Tibial nerve (tissue), 4 donors: Measurements from ENCODE around the gene SCUBE2. TPM values are rescaled to one million over a fixed set of nuclear protein-coding genes. Genes with fewer than 3 reads are reported as not detected.
"Not testable (repeated sequence)": the region's sequence is repeated elsewhere in the genome, so short reads cannot be mapped to it uniquely, and the experiment has no call there.

Source experiments
- DNase-seq, 2 donors: peaks; one replicate each; pipeline ENCODE4 v3.0.0-alpha.2; 2019; ENCODE audit warnings: low spot score in 2 of 2
- H3K27ac ChIP-seq, 4 donors: fragments of 200-600 bp; sonication (generic) in 3 of 4; one replicate each; pipeline ENCODE4 v1.5.1; 2017 to 2019; ENCODE audit warnings: mild to moderate bottlenecking in 1 of 4
- H3K27me3 ChIP-seq, 2 donors: fragments of 200-600 bp; sonication (generic) in 1 of 2; one replicate each; pipeline versions ENCODE4 v1.5.1 to v1.6.0; 2017 to 2019
- H3K36me3 ChIP-seq, 3 donors: fragments of 200-600 bp; sonication (generic); one replicate each; pipeline ENCODE4 v1.5.1; 2018 to 2019
- H3K4me1 ChIP-seq, 4 donors: fragments of 200-600 bp; sonication (generic) in 3 of 4; one replicate each; pipeline ENCODE4 v1.5.1; 2017 to 2019
- H3K4me3 ChIP-seq, 4 donors: fragments of 200-600 bp; sonication (generic) in 3 of 4; one replicate each; pipeline ENCODE4 v1.5.1; 2017 to 2019; ENCODE audit warnings: mild to moderate bottlenecking in 1 of 4, moderate library complexity in 1 of 4
- H3K9me3 ChIP-seq, 4 donors: fragments of 200-600 bp; sonication (generic) in 3 of 4; one replicate each; pipeline ENCODE4 v1.5.1; 2017 to 2019
- CTCF ChIP-seq, 5 experiments: fragments of 200-600 bp in 3 of 5; fragments of 450-650 bp in 2 of 5; sonication (generic) in 3 of 5; IDR thresholded peaks; one replicate each; pipeline ENCODE4 v1.5.1; 2016 to 2019; ENCODE audit warnings: antibody characterized with exemption in 5 of 5, mild to moderate bottlenecking in 3 of 5, moderate library complexity in 2 of 5
- EP300 ChIP-seq, 2 donors: sonication (generic); formaldehyde crosslinking; IDR thresholded peaks; one replicate each; pipeline ENCODE4 v1.6.1; 2017; ENCODE audit warnings: antibody characterized with exemption in 2 of 2, mild to moderate bottlenecking in 1 of 2
- POLR2A ChIP-seq, 2 donors: fragments of 450-650 bp; IDR thresholded peaks; one replicate each; pipeline ENCODE4 v1.6.1; 2017; ENCODE audit warnings: antibody characterized with exemption in 2 of 2, mild to moderate bottlenecking in 2 of 2, moderate library complexity in 2 of 2
- whole genome bisulfite sequencing, 2 donors: methylation state at CpG; one replicate each; pipeline ENCODE4 v1.1.5; 2018; 5-methylcytosine and 5-hydroxymethylcytosine counted together
- total RNA-seq, 4 donors: library from RNA; depleted of rRNA; stranded (reverse); fragments of >200 nt; gene quantifications; one replicate each; pipeline ENCODE4 v1.1.0, GENCODE V29; 2016

The SCUBE2 gene
- total RNA-seq, 4 donors from 2014 or later = 3.1 to 12.6 (median 4.7) TPM

GRCh38 chr11:9103542-9104276 lies 12.3 kb upstream of the SCUBE2 start:
- no peaks in the 10 kb centered on the region for H3K9me3 ChIP-seq
- no peak overlapping the region for H3K27ac ChIP-seq
- WGBS, 2 donors = 89 to 96% methylated on average over 7 of the region's 7 CpGs
- no peak for DNase-seq
- no peaks in the 10 kb centered on the region for H3K4me1 ChIP-seq
- H3K4me3 ChIP-seq = no peak overlapping the region
- no peaks in the 10 kb centered on the region for H3K27me3 ChIP-seq
- TF ChIP-seq CTCF (IDR thresholded peaks at IDR 0.05) = no peak
- TF ChIP-seq EP300 (IDR thresholded peaks at IDR 0.05) = no peak
- no peak for TF ChIP-seq POLR2A (IDR thresholded peaks at IDR 0.05)
- H3K36me3 ChIP-seq = no peaks in the 10 kb centered on the region

- no peaks in the 10 kb centered on the region for H3K36me3 ChIP-seq
- H3K27ac ChIP-seq = no peak overlapping the region
- H3K9me3 ChIP-seq = no peaks in the 10 kb centered on the region
- no peaks in the 10 kb centered on the region for H3K4me1 ChIP-seq
- no peaks in the 10 kb centered on the region for H3K27me3 ChIP-seq
- DNase-seq = no peak
- 68 to 79% methylated on average over 4 of the region's 4 CpGs for WGBS, 2 donors
- TF ChIP-seq EP300 (IDR thresholded peaks at IDR 0.05) = no peak
- TF ChIP-seq POLR2A (IDR thresholded peaks at IDR 0.05) = no peak
- TF ChIP-seq CTCF (IDR thresholded peaks at IDR 0.05) = no peak
- no peak overlapping the region for H3K4me3 ChIP-seq
These were observed 8.2 kb upstream of the SCUBE2 start for GRCh38 chr11:9099617-9100016.

- H3K4me3 ChIP-seq, H3K36me3 ChIP-seq, H3K27ac ChIP-seq, H3K9me3 ChIP-seq, H3K4me1 ChIP-seq, H3K27me3 ChIP-seq, DNase-seq: not testable (repeated sequence)
- 32 to 61% methylated on average over 2 of the region's 2 CpGs for WGBS, 2 donors
These were observed 7.1 kb upstream of the SCUBE2 start for GRCh38 chr11:9098455-9098854.

GRCh38 chr11:9097186-9097943 lies 6.0 kb upstream of the SCUBE2 start:
- WGBS, 2 donors = 90 to 91% methylated on average over 23 of the region's 23 CpGs
- not testable (repeated sequence) for H3K36me3 ChIP-seq, H3K9me3 ChIP-seq, H3K27me3 ChIP-seq, H3K4me1 ChIP-seq, H3K4me3 ChIP-seq, H3K27ac ChIP-seq, DNase-seq

- H3K27me3 ChIP-seq = peaks cover 0 to 14% of the 10 kb centered on the region in 2 donors
- H3K4me1 ChIP-seq = peaks cover 0 to 4% (median 0%) of the 10 kb centered on the region in 4 donors
- H3K4me3 ChIP-seq = no peak overlapping the region
- WGBS, 2 donors = 94 to 97% methylated on average over 5 of the region's 5 CpGs
- no peaks in the 10 kb centered on the region for H3K9me3 ChIP-seq
- no peak overlapping the region for H3K27ac ChIP-seq
- no peak for DNase-seq
- TF ChIP-seq POLR2A (IDR thresholded peaks at IDR 0.05) (no peak), CTCF (IDR thresholded peaks at IDR 0.05) (no peak), EP300 (IDR thresholded peaks at IDR 0.05) (no peak)
- no peaks in the 10 kb centered on the region for H3K36me3 ChIP-seq
These were observed 5.0 kb upstream of the SCUBE2 start for GRCh38 chr11:9096427-9096826.

- Histone ChIP-seq H3K9me3 (no peaks in the 10 kb centered on the region), H3K4me1 (peaks cover 0 to 12% (median 0%) of the 10 kb centered on the region in 4 donors), H3K27ac (no peak overlapping the region), H3K4me3 (no peak overlapping the region), H3K36me3 (no peaks in the 10 kb centered on the region), H3K27me3 (peaks cover 0 to 21% of the 10 kb centered on the region in 2 donors)
- no peak for DNase-seq
- WGBS, 2 donors = 90 to 92% methylated on average over 7 to 8 of the region's 12 CpGs
- no peak for TF ChIP-seq CTCF (IDR thresholded peaks at IDR 0.05)
- TF ChIP-seq EP300 (IDR thresholded peaks at IDR 0.05) = no peak
- TF ChIP-seq POLR2A (IDR thresholded peaks at IDR 0.05) = no peak
These were observed 4.0 kb upstream of the SCUBE2 start for GRCh38 chr11:9095421-9095820.
